ENCODE data around the gene NPIPB8.

- no peak for TF ChIP-seq POLR2A (IDR thresholded peaks at IDR 0.05)
- TF ChIP-seq CTCF (IDR thresholded peaks at IDR 0.05) = no peak
Measured at GRCh38 chr16:28603381-28604185, 34.3 kb upstream of the NPIPB8 start.

All from uterus (tissue), 2 donors.